ENCODE results near the gene OPCML.

Gene OPCML

GRCh38 chr11:133123796-133124195 is 408.5 kb downstream of the OPCML start:
- peak; percentile 43 for DNase-seq (ENCODE audit: low spot score)

- DNase-seq (ENCODE audit: low spot score) = peak; percentile 19
Observed at GRCh38 chr11:133123366-133123765, 408.9 kb downstream of the OPCML start.

GRCh38 chr11:133122256-133122655 is 410.0 kb downstream of the OPCML start:
- peak; percentile 55 for DNase-seq (ENCODE audit: low spot score)

- peak; percentile 36 for DNase-seq (ENCODE audit: low spot score)
Observed at GRCh38 chr11:133118563-133119268, 413.6 kb downstream of the OPCML start.

- DNase-seq (ENCODE audit: low spot score) = no peak
Observed at GRCh38 chr11:133115099-133115498, 417.2 kb downstream of the OPCML start.

GRCh38 chr11:133107763-133108162 is 424.5 kb downstream of the OPCML start:
- no peak for DNase-seq (ENCODE audit: low spot score)

- DNase-seq (ENCODE audit: low spot score) = no peak
Observed at GRCh38 chr11:133107136-133107535, 425.2 kb downstream of the OPCML start.

- DNase-seq (ENCODE audit: low spot score) = no peak
Observed at GRCh38 chr11:133106417-133106816, 425.9 kb downstream of the OPCML start.

- no peak for DNase-seq (ENCODE audit: low spot score)
Observed at GRCh38 chr11:133104009-133104744, 428.1 kb downstream of the OPCML start.

GRCh38 chr11:133096981-133097380 is 435.3 kb downstream of the OPCML start:
- no peak for DNase-seq (ENCODE audit: low spot score)

GRCh38 chr11:133086518-133086917 is 445.8 kb downstream of the OPCML start:
- no peak for DNase-seq (ENCODE audit: low spot score)

- DNase-seq (ENCODE audit: low spot score) = peak; percentile 78
Observed at GRCh38 chr11:133082841-133083488, 449.3 kb downstream of the OPCML start.

GRCh38 chr11:133082453-133082781 is 449.9 kb downstream of the OPCML start:
- no peak for DNase-seq (ENCODE audit: low spot score)

GRCh38 chr11:133081730-133082452 is 450.4 kb downstream of the OPCML start:
- no peak for DNase-seq (ENCODE audit: low spot score)

GRCh38 chr11:133081020-133081419 is 451.3 kb downstream of the OPCML start:
- no peak for DNase-seq (ENCODE audit: low spot score)

GRCh38 chr11:133078591-133079404 is 453.5 kb downstream of the OPCML start:
- DNase-seq (ENCODE audit: low spot score) = peak; percentile 53

- no peak for DNase-seq (ENCODE audit: low spot score)
Observed at GRCh38 chr11:133078012-133078411, 454.3 kb downstream of the OPCML start.

GRCh38 chr11:133075351-133075750 is 456.9 kb downstream of the OPCML start:
- no peak for DNase-seq (ENCODE audit: low spot score)

GRCh38 chr11:133072858-133073582 is 459.3 kb downstream of the OPCML start:
- DNase-seq (ENCODE audit: low spot score) = no peak

GRCh38 chr11:133072378-133072777 is 459.9 kb downstream of the OPCML start:
- no peak for DNase-seq (ENCODE audit: low spot score)

- DNase-seq (ENCODE audit: low spot score) = no peak
Observed at GRCh38 chr11:133070791-133071190, 461.5 kb downstream of the OPCML start.

Measured in hematopoietic multipotent progenitor cell treated with erythropoietin and hydrocortisone succinate and interleukin-3 and kit ligand, for 17 days (in vitro differentiated cells).